Body of pancreas (tissue), 4 donors: Measurements from ENCODE around the gene NSG1.

Source experiments
- POLR2A ChIP-seq, 3 donors: fragments of 450-650 bp; IDR thresholded peaks; one replicate each; pipeline ENCODE4 v1.6.1; 2016; ENCODE audit warnings: antibody characterized with exemption in 3 of 3, mild to moderate bottlenecking in 2 of 3
- TF ChIP-seq, protein P1 (sequence below), 7 experiments: fragments of 450-650 bp in 4 of 7; fragments of 200-600 bp in 3 of 7; sonication (generic) in 3 of 7; IDR thresholded peaks; one replicate each; pipeline ENCODE4 v1.5.1; 2016 to 2019; ENCODE audit warnings: antibody characterized with exemption in 7 of 7

DNA sequence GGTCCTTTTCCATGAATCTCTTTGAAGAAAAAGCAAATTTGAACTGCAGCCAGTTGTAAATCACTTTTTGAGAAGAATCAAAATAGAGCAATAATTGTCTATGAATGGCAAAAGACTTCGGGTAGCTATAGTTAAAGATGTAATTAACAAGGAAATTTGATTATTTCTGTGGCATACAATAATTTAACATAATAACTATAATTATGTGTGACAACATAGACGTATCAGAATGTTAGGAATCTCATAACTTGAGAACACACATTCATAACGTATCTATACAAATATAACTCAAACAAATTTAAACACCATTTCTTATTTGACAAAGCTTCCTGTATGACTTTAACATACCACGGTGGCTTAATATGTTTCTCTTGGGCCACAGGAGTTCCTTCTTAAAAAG, 36.0 kb upstream of the NSG1 start:
- TF ChIP-seq, protein P1, sequence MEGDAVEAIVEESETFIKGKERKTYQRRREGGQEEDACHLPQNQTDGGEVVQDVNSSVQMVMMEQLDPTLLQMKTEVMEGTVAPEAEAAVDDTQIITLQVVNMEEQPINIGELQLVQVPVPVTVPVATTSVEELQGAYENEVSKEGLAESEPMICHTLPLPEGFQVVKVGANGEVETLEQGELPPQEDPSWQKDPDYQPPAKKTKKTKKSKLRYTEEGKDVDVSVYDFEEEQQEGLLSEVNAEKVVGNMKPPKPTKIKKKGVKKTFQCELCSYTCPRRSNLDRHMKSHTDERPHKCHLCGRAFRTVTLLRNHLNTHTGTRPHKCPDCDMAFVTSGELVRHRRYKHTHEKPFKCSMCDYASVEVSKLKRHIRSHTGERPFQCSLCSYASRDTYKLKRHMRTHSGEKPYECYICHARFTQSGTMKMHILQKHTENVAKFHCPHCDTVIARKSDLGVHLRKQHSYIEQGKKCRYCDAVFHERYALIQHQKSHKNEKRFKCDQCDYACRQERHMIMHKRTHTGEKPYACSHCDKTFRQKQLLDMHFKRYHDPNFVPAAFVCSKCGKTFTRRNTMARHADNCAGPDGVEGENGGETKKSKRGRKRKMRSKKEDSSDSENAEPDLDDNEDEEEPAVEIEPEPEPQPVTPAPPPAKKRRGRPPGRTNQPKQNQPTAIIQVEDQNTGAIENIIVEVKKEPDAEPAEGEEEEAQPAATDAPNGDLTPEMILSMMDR (IDR thresholded peaks at IDR 0.05): no peak
- TF ChIP-seq POLR2A (IDR thresholded peaks at IDR 0.05): no peak
